DMS79 (cell line): Measurements from ENCODE around the gene C22orf42.
"Not testable (repeated sequence)": the region's sequence is repeated elsewhere in the genome, so short reads cannot be mapped to it uniquely, and the experiment has no call there.

Source experiments
- DNase-seq: peaks from one replicate; lab custom pipeline; 2025; lab: John Stamatoyannopoulos, UW

The C22orf42 gene

GRCh38 chr22:32158712-32159533, at the start of gene C22orf42:
C22orf42 (minus strand) TSS chr22:32159303; CDS start chr22:32159215, 88 bp downstream.
- DNase-seq: no peak

DNA sequence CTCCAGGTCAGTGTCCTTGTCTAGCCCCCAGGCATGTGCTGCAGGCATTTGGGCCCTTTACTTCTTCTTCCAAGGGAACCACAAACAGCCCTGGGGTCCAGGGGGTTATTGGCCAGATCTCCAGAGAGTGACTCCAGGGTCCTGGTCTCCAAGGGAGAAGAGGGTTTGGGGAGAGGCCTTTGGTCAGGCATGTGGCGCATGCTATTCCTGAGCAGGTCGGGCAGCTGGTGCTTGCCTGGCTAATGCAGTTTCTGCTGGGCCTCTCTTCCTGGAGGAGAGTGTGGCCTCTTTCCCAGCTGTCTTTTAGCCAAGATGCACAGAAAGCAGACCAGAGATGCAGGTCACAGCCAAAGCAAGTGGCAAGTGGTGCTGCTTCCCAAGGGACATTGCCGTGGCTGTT, 49.6 kb upstream of the C22orf42 start:
- no peak for DNase-seq

- no peak for DNase-seq
Measured at GRCh38 chr22:32207971-32208480, 48.9 kb upstream of the C22orf42 start.

- no peak for DNase-seq
Measured at GRCh38 chr22:32206774-32207758, 48.0 kb upstream of the C22orf42 start.

- DNase-seq: no peak
Measured at GRCh38 chr22:32205974-32206773, 47.1 kb upstream of the C22orf42 start.

GRCh38 chr22:32204856-32205722, 46.0 kb upstream of the C22orf42 start, which contains the start of gene RFPL2:
RFPL2 (minus strand) TSS chr22:32205073; CDS start chr22:32202451, 2,622 bp downstream.
- DNase-seq: no peak

GRCh38 chr22:32204040-32204855, 45.1 kb upstream of the C22orf42 start:
- DNase-seq: no peak

DNA sequence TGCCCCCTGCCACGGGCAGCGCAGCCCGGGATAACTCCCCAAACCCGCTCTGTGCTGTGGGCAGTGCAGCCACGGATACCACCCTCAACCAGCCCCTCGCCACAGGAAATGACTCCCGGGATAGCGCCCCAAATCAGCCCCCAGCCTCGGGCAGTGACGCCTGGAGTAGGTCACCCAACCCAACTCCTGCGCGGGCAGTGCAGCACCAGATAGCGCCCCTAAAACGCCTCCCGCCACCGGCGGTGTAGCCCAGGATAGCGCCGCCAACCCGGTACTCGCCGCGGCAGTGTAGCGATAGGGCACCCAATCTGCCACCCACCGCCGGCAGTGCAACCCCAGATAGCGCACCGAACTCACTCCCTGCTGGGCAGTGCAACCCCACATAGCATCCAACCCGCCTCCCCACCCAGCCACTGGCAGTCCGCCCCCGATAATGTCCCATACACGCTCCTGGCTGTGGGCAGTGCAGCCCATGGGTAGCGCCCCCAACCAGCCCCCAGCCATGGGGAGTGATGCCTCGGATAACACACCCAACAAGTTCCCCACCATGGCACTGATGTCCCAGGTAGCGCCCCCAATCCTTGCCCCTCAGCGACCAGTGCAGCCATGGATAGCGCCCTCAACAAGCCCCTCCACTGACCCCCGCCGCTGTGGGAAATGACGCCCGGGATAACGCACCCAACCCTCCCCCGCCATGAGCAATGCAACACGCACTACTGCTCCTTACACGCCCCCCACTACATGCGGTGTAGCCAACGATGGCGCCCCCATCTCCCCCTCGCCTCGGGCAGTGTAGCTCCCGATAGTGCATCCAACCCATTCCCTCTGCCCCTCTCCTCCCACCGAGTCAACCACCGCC, 44.3 kb upstream of the C22orf42 start:
- DNase-seq: no peak

DNA sequence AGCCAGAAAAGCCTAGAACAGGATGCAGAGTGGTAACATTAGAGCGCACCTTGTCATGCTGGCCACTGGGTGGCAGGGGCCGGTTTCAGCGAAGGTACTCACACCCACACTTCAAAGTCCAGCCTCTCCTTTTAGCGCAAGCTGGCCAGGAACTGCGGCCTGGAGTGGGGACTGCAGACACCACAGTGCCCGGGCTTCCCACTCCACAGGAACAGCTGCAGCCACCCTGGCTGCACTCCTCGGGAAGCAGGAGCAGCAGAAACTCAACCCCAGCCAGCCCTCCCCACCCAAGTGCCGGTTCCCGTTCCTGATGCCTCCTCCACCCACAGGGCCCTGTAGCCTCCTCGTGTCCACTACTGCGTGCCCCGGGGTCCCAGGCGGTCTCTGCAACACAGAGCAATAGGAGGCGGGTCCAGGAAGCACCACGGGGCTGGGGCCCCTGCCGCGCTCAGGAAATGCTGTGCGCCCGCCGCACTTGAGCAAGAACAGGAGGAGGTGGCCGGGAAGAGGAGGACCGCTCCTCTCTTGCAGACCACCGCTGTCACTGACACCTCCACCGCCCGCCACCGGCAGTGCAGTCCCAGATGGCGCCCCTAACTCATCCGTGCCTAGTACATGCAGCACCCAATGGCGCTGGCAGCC, 43.6 kb upstream of the C22orf42 start:
- DNase-seq: no peak

DNA sequence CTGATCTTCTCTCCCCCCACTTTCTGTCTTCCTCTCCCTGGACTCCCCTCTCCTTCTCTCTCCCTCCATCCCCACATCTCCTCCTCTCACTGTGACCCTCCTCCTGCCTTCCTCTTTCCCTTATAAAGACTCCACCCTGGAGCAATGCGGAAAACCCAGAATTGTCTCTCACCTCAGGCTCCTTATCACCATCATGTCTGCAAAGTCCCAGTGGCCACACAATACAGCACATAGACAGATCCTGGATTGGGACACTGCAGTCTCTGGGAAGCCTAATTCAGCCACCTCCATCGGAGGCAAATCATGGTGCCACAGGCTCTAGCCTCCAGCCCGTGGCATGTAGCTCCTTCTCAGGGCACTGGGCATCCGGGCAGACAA, 43.0 kb upstream of the C22orf42 start:
- DNase-seq: no peak

GRCh38 chr22:32200752-32201151, 41.6 kb upstream of the C22orf42 start:
- no peak for DNase-seq

DNA sequence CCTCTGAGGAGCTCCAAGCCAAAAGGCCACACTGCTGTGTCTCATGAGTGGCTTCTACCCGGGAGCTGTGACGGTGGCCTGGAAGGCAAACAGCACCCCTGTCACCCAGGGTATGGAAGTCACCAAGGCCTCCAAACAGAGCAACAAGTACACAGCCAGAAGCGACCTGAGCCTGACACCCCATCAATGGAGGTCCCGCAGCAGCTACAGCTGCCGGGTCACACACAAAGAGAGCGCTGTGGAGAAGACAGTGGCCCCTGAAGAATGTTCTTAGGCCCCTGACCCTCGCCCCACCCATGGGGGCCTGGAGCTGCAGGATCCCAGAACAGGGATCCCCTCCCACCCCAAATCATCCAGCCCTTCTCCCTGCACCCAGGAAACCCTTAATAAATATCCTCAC, 40.9 kb upstream of the C22orf42 start:
- DNase-seq: no peak

DNA sequence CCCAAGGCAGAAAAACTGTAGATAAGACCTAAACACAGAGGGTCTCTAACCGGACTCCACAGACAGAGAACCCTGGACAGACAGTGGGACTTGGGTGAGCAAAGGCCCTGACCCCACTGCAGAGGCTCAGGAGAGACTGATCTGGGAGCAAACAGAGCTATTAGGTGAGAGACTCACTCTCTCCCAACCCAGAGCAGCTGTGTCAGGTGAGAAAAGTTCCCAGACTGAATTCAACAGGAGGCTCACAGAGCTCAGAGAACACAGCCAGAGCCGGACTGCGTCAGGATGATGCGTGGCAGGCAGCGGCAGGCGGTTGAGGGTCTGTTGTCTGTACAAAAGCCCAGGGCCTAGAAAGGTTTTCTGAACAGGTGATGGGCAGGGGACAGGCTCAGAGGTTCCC, 40.2 kb upstream of the C22orf42 start:
- DNase-seq: no peak

GRCh38 chr22:32197553-32198226, 38.6 kb upstream of the C22orf42 start:
- DNase-seq: not testable (repeated sequence)

DNA sequence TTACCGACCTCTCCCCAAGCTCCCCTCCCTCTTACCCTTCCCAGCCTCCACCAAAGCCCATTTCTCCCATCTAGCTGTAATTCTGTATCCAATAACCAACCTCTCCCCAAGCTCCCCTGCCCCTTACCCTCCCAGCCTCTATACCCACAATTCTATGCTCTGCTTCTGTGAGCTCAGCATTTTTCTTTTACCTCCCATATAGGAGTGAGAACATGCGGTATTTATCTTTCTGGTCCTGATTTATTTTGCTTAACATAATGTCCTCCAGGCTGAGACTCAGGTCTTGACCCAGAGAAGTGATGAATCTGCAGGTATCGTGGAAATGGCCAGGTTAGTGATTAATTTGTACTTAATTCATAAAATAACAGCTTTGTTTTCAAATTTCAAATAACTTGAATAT, 36.8 kb upstream of the C22orf42 start:
- not testable (repeated sequence) for DNase-seq

DNA sequence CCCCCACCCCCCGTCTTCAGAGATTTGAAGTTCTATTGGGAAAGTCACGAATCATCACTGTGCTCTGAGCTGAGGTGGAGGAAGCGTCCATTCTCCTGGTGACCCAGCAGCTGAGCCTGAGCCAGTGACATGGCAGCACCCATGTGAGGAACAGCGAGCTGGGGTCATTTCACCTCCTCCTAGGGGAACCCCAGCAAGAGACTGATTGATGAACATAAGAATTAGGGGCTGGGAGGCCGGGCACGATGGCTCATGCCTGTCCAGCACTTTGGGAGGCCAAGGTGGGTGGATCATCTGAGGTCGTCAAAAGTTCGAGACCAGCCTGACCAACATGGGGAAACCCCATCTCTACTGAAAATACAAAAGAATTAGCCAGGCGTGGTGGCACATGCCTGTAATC, 34.2 kb upstream of the C22orf42 start:
- DNase-seq: not testable (repeated sequence)

GRCh38 chr22:32191021-32191420, 31.9 kb upstream of the C22orf42 start:
- DNase-seq: not testable (repeated sequence)

DNA sequence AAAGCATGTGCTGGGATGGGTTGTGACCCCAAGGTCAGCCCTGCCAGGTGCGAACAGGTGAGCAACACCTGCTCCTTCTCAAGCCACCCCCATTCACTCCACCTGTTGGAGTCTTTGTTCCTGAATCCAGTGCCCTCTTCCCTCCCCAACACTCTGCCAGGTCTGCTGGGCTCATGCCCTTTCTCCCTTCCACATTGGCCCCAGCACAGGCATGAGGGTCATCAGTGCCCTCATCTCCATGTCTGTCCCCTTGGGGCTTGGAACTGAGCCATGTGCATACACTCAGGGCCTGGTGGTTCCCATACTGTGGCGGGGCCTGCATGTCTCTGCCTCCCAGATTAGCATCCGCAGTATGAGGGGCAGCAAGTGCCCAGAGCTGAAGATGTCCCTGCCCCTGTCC, 26.7 kb upstream of the C22orf42 start:
- DNase-seq: no peak
